HepG2 (cell line): ENCODE results near the gene HMGCS2. TPM values are rescaled to one million over a fixed set of nuclear protein-coding genes. Genes with fewer than 3 reads are reported as not detected.

Experiments used
- CBFB ChIP-seq: sonication (generic); formaldehyde crosslinking; IDR thresholded peaks from 2 replicates; pipeline ENCODE4 v1.4.0; 2020; ENCODE audit warnings: missing genetic modification reagents
- DR1 ChIP-seq: sonication (generic); formaldehyde crosslinking; IDR thresholded peaks from 2 replicates; pipeline ENCODE4 v1.8.0; 2021; ENCODE audit warnings: mild to moderate bottlenecking, missing genetic modification reagents, inconsistent platforms
- EHMT2 ChIP-seq: fragments of 200-600 bp; sonication (generic); IDR thresholded peaks from 2 replicates; pipeline ENCODE4 v1.7.0; 2017; ENCODE audit warnings: antibody characterized with exemption, low read depth, low read length, borderline replicate concordance
- ETV5 ChIP-seq: IDR thresholded peaks from 2 replicates; pipeline ENCODE4 v1.6.1; 2018; ENCODE audit warnings: missing biosample characterization, missing genetic modification reagents, inconsistent platforms, borderline replicate concordance
- GPBP1L1 ChIP-seq: sonication (generic); formaldehyde crosslinking; IDR thresholded peaks from 2 replicates; pipeline ENCODE4 v1.5.0; 2020; ENCODE audit warnings: mild to moderate bottlenecking, missing genetic modification reagents
- HIVEP1 ChIP-seq: sonication (generic); formaldehyde crosslinking; IDR thresholded peaks from 2 replicates; pipeline ENCODE4 v1.4.0; 2020; ENCODE audit warnings: mild to moderate bottlenecking, missing genetic modification reagents
- HMGXB3 ChIP-seq: sonication (generic); formaldehyde crosslinking; IDR thresholded peaks from 2 replicates; pipeline ENCODE4 v1.4.0; 2020; ENCODE audit warnings: missing genetic modification reagents, borderline replicate concordance
- MAFG ChIP-seq: sonication (generic); formaldehyde crosslinking; IDR thresholded peaks from 2 replicates; pipeline ENCODE4 v1.5.1; 2020; ENCODE audit warnings: mild to moderate bottlenecking, missing genetic modification reagents
- MIER3 ChIP-seq: IDR thresholded peaks from 2 replicates; pipeline ENCODE4 v1.6.1; 2016; ENCODE audit warnings: missing compliant biosample characterization, borderline replicate concordance
- NFAT5 ChIP-seq: sonication (generic); formaldehyde crosslinking; IDR thresholded peaks from 2 replicates; pipeline ENCODE4 v1.4.0; 2020; ENCODE audit warnings: missing genetic modification reagents
- SETDB1 ChIP-seq: sonication (generic); formaldehyde crosslinking; IDR thresholded peaks from 2 replicates; pipeline ENCODE4 v1.5.1; 2020; ENCODE audit warnings: missing genetic modification reagents, mild to moderate bottlenecking, borderline replicate concordance
- SOX5 ChIP-seq: IDR thresholded peaks from 2 replicates; pipeline ENCODE4 v1.6.1; 2016; ENCODE audit warnings: borderline replicate concordance
- YEATS4 ChIP-seq: sonication (generic); formaldehyde crosslinking; IDR thresholded peaks from 2 replicates; pipeline ENCODE4 v1.4.0; 2020; ENCODE audit warnings: missing genetic modification reagents, borderline replicate concordance
- ZBTB38 ChIP-seq: sonication (generic); formaldehyde crosslinking; IDR thresholded peaks from 2 replicates; pipeline ENCODE4 v1.5.1; 2020; ENCODE audit warnings: mild to moderate bottlenecking, missing genetic modification reagents
- ZNF468 ChIP-seq: sonication (generic); formaldehyde crosslinking; IDR thresholded peaks from 2 replicates; pipeline ENCODE4 v1.8.0; 2022; ENCODE audit warnings: mild to moderate bottlenecking, moderate library complexity, missing genetic modification reagents
- ZNF510 ChIP-seq: sonication (generic); formaldehyde crosslinking; IDR thresholded peaks from 2 replicates; pipeline ENCODE4 v1.4.0; 2020; ENCODE audit warnings: low read depth, mild to moderate bottlenecking, missing genetic modification reagents
- ZNF615 ChIP-seq: sonication (generic); formaldehyde crosslinking; IDR thresholded peaks from 2 replicates; pipeline ENCODE4 v1.5.0; 2020; ENCODE audit warnings: mild to moderate bottlenecking, missing genetic modification reagents, borderline replicate concordance
- ZNF879 ChIP-seq: sonication (generic); formaldehyde crosslinking; IDR thresholded peaks from 2 replicates; pipeline ENCODE4 v1.8.1; 2023; ENCODE audit warnings: missing genetic modification reagents
- polyA plus RNA-seq, 8 experiments: library from polyadenylated mRNA; depleted of rRNA in 3 of 8; stranded (reverse) in 7 of 8; unstranded in 1 of 8; fragments of >200 nt; fragmentation: Illumina TruSeq in 4 of 8; extraction: Trizol in 4 of 8; gene quantifications; 2 replicates each; pipeline versions ENCODE4 v1.2.1 to v1.2.3, GENCODE V29; 2011 to 2016; ENCODE audit warnings: low read depth in 4 of 8, missing spikeins in 1 of 8, mixed read lengths in 1 of 8; ENCODE audit not compliant: insufficient read depth in 1 of 8
- total RNA-seq, 5 experiments: library from RNA; depleted of rRNA; stranded (reverse); fragments of >200 nt; fragmentation: Illumina TruSeq; extraction: Trizol; gene quantifications; 2 replicates each; pipeline ENCODE4 v1.2.3, GENCODE V29; 2016; ENCODE audit warnings: low read depth in 1 of 5
- TF ChIP-seq, protein P1 (sequence below): sonication (generic); formaldehyde crosslinking; IDR thresholded peaks from 2 replicates; pipeline ENCODE4 v1.4.0; 2020; ENCODE audit warnings: mild to moderate bottlenecking, missing genetic modification reagents

Gene HMGCS2
- total and polyA plus RNA-seq, 2 of the 13 experiments (the other 11 are each of a cell fraction or from before 2014, with no cell fraction given): 0.44 to 1.5 TPM

DNA sequence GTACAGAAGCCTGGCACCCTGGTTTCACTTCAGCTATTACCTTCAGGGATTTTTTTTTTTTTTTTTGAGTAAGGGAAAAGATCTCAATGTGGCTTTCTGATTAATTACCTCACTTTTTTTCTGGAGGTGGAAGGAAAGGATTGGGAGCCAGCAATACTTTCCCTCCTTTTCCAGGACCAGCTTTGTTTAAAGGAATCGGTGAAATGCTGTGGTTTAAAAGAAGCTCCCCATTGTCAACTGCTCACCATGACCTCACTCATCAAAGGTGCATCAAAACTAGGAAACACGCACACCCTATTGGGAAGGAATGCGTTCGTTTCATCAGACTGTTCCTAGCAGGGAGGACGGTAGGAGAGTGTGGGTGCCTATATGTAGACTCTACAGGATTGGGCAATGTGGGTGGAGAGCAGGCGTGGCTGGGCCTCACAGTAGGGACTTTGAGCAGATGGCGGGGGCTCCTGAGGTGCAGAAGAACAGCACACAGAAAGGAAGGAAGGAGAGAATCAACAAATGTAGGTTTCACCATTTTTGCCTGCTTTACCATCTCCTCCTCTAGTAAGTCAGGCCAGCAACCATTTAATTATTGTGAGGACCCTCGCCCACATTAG is 44.0 kb downstream of the HMGCS2 start (continued):
- TF ChIP-seq ZBTB38 (CRISPR knock-in tag): no peak
- no peak for TF ChIP-seq SETDB1 (CRISPR knock-in tag)
- peak; percentile 76; the same call in 1 of the 2 replicates for TF ChIP-seq EHMT2
- no peak for TF ChIP-seq ZNF510 (CRISPR knock-in tag)
- peak; percentile 74; the same call in 1 of the 2 replicates for TF ChIP-seq HMGXB3 (CRISPR knock-in tag)
- no peak for TF ChIP-seq MAFG (CRISPR knock-in tag)
- peak; percentile 39; the same call in 1 of the 2 replicates for TF ChIP-seq HIVEP1
- no peak for TF ChIP-seq GPBP1L1 (CRISPR knock-in tag)
- TF ChIP-seq MIER3 (CRISPR knock-in tag): no peak
- peak; percentile 77 for TF ChIP-seq SOX5 (CRISPR knock-in tag)
- 0 out of 2 replicates have a peak, but pooled peaks have one; percentile 55 for TF ChIP-seq YEATS4 (CRISPR knock-in tag)
- TF ChIP-seq DR1 (CRISPR knock-in tag): peak; percentile 62; the same call in 1 of the 2 replicates
- no peak for TF ChIP-seq ZNF468 (CRISPR knock-in tag)
- no peak for TF ChIP-seq ZNF615 (CRISPR knock-in tag)
- 0 out of 2 replicates have a peak, but pooled peaks have one; percentile 48 for TF ChIP-seq ETV5 (CRISPR knock-in tag)
- TF ChIP-seq ZNF879 (CRISPR knock-in tag): no peak
- TF ChIP-seq, protein P1, sequence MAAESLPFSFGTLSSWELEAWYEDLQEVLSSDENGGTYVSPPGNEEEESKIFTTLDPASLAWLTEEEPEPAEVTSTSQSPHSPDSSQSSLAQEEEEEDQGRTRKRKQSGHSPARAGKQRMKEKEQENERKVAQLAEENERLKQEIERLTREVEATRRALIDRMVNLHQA (CRISPR knock-in tag): no peak
- no peak for TF ChIP-seq NFAT5 (CRISPR knock-in tag)
- peak; percentile 60; the same call in 1 of the 2 replicates for TF ChIP-seq CBFB (CRISPR knock-in tag)
